HEK293 (cell line): ENCODE results near the gene PRRC2B.

Experiments used
- CTCF ChIA-PET: fragments of 350-600 bp; formaldehyde crosslinking; extraction: SDS; loops from one replicate; lab custom pipeline; 2021; ENCODE audit warnings: antibody characterized with exemption; lab: Yijun Ruan, JAX
- POLR2A ChIA-PET: fragments of 300-600 bp; formaldehyde crosslinking; extraction: SDS; loops from one replicate; lab custom pipeline; 2020; ENCODE audit warnings: antibody characterized with exemption, inconsistent platforms; lab: Yijun Ruan, JAX
- H3K27ac ChIP-seq: fragments of 200-500 bp; sonication (Bioruptor generic); 2 replicates; pipeline ENCODE4 v1.5.1; 2014; ENCODE audit warnings: low read depth, low read length, control low read depth, inconsistent platforms; ENCODE audit errors: extremely low read depth
- H3K36me3 ChIP-seq, 2 experiments: fragments of 200-500 bp in 1 of 2; sonication (Bioruptor generic) in 1 of 2; 1 replicate in 1 of 2; 2 replicates in 1 of 2; pipeline ENCODE4 v1.5.1; 2014 to 2017; ENCODE audit warnings: inconsistent platforms in 2 of 2, low read length in 2 of 2; ENCODE audit not compliant: control insufficient read depth in 2 of 2, insufficient read depth in 1 of 2
- H3K4me1 ChIP-seq: fragments of 200-500 bp; sonication (Bioruptor generic); 2 replicates; pipeline ENCODE4 v1.5.1; 2014; ENCODE audit warnings: mild to moderate bottlenecking, low read length, inconsistent platforms; ENCODE audit not compliant: control insufficient read depth, insufficient read depth
- H3K4me3 ChIP-seq: 2 replicates; pipeline ENCODE4 v1.5.1; 2011; ENCODE audit warnings: low read depth, mild to moderate bottlenecking, control low read depth, low read length, moderate library complexity
- H3K9me3 ChIP-seq: fragments of 200-500 bp; sonication (Bioruptor generic); 2 replicates; pipeline ENCODE4 v1.5.1; 2014; ENCODE audit warnings: low read depth, low read length, inconsistent platforms; ENCODE audit not compliant: control insufficient read depth, insufficient read depth
- AEBP2 ChIP-seq: fragments of 450-650 bp; formaldehyde crosslinking; IDR thresholded peaks from 2 replicates; pipeline ENCODE4 v1.5.1; 2016; ENCODE audit warnings: missing biosample characterization, missing genetic modification characterization, borderline replicate concordance
- EGR2 ChIP-seq: fragments of 450-650 bp; formaldehyde crosslinking; IDR thresholded peaks from 2 replicates; pipeline ENCODE4 v1.5.1; 2016; ENCODE audit warnings: low read depth, missing biosample characterization, missing genetic modification characterization
- GLIS2 ChIP-seq: fragments of 450-650 bp; formaldehyde crosslinking; IDR thresholded peaks from 2 replicates; pipeline ENCODE4 v1.5.1; 2016; ENCODE audit warnings: missing biosample characterization, missing genetic modification characterization
- KLF7 ChIP-seq: fragments of 450-650 bp; formaldehyde crosslinking; IDR thresholded peaks from 2 replicates; pipeline ENCODE4 v1.5.1; 2016; ENCODE audit warnings: missing biosample characterization, missing genetic modification characterization, borderline replicate concordance
- MEIS1 ChIP-seq: sonication (generic); formaldehyde crosslinking; IDR thresholded peaks from 2 replicates; pipeline ENCODE4 v1.8.1; 2022; ENCODE audit warnings: missing genetic modification reagents, mild to moderate bottlenecking, borderline replicate concordance
- PRDM10 ChIP-seq: fragments of 450-650 bp; formaldehyde crosslinking; IDR thresholded peaks from 2 replicates; pipeline ENCODE4 v1.5.1; 2016; ENCODE audit warnings: missing biosample characterization, missing genetic modification characterization
- ZBTB48 ChIP-seq: fragments of 450-650 bp; formaldehyde crosslinking; IDR thresholded peaks from 2 replicates; pipeline ENCODE4 v1.5.1; 2016; ENCODE audit warnings: missing biosample characterization, missing genetic modification characterization
- ZFP69B ChIP-seq: fragments of 450-650 bp; formaldehyde crosslinking; IDR thresholded peaks from 2 replicates; pipeline ENCODE4 v1.5.1; 2016; ENCODE audit warnings: missing biosample characterization, missing genetic modification characterization
- ZIC2 ChIP-seq: fragments of 450-650 bp; formaldehyde crosslinking; IDR thresholded peaks from 2 replicates; pipeline ENCODE4 v1.5.1; 2016; ENCODE audit warnings: missing biosample characterization, missing genetic modification characterization
- ZNF140 ChIP-seq: fragments of 450-650 bp; formaldehyde crosslinking; IDR thresholded peaks from 2 replicates; pipeline ENCODE4 v1.5.1; 2016; ENCODE audit warnings: missing biosample characterization, missing genetic modification characterization
- ZNF184 ChIP-seq: fragments of 450-650 bp; IDR thresholded peaks from 2 replicates; pipeline ENCODE4 v1.5.1; 2018; ENCODE audit warnings: missing biosample characterization, mild to moderate bottlenecking, missing genetic modification characterization
- ZNF24 ChIP-seq: fragments of 450-650 bp; formaldehyde crosslinking; IDR thresholded peaks from 2 replicates; pipeline ENCODE4 v1.5.1; 2016; ENCODE audit warnings: missing biosample characterization, missing genetic modification characterization
- ZNF248 ChIP-seq: fragments of 450-650 bp; formaldehyde crosslinking; IDR thresholded peaks from 2 replicates; pipeline ENCODE4 v1.5.1; 2017; ENCODE audit warnings: missing biosample characterization, missing genetic modification characterization
- ZNF302 ChIP-seq: fragments of 450-650 bp; formaldehyde crosslinking; IDR thresholded peaks from 2 replicates; pipeline ENCODE4 v1.5.1; 2016; ENCODE audit warnings: missing biosample characterization, missing genetic modification characterization, low read depth
- ZNF423 ChIP-seq: fragments of 450-650 bp; formaldehyde crosslinking; IDR thresholded peaks from 2 replicates; pipeline ENCODE4 v1.5.1; 2016; ENCODE audit warnings: missing biosample characterization, missing genetic modification characterization
- ZNF549 ChIP-seq: fragments of 450-650 bp; IDR thresholded peaks from 2 replicates; pipeline ENCODE4 v1.5.1; 2018; ENCODE audit warnings: missing biosample characterization, missing genetic modification characterization, mild to moderate bottlenecking, inconsistent platforms, moderate library complexity
- ZNF555 ChIP-seq: fragments of 450-650 bp; formaldehyde crosslinking; conservative IDR thresholded peaks from 2 replicates; pipeline ENCODE4 v1.5.1; 2017; ENCODE audit warnings: missing biosample characterization, mild to moderate bottlenecking, missing genetic modification characterization, inconsistent platforms
- ZNF580 ChIP-seq: fragments of 450-650 bp; formaldehyde crosslinking; IDR thresholded peaks from 2 replicates; pipeline ENCODE4 v1.5.1; 2016; ENCODE audit warnings: missing biosample characterization, missing genetic modification characterization
- ZNF600 ChIP-seq: fragments of 450-650 bp; formaldehyde crosslinking; IDR thresholded peaks from 2 replicates; pipeline ENCODE4 v1.5.1; 2016; ENCODE audit warnings: missing biosample characterization, missing genetic modification characterization
- ZNF664 ChIP-seq: fragments of 450-650 bp; formaldehyde crosslinking; IDR thresholded peaks from 2 replicates; pipeline ENCODE4 v1.5.1; 2016; ENCODE audit warnings: missing biosample characterization, missing genetic modification characterization
- ZNF777 ChIP-seq: fragments of 450-650 bp; formaldehyde crosslinking; IDR thresholded peaks from 2 replicates; pipeline ENCODE4 v1.5.1; 2017; ENCODE audit warnings: missing biosample characterization, missing genetic modification characterization, borderline replicate concordance
- ZXDB ChIP-seq: fragments of 450-650 bp; formaldehyde crosslinking; IDR thresholded peaks from 2 replicates; pipeline ENCODE4 v1.5.1; 2016; ENCODE audit warnings: missing biosample characterization, missing genetic modification characterization

Gene PRRC2B

GRCh38 chr9:131473891-131474290, 80.0 kb downstream of the PRRC2B start:
- TF ChIP-seq ZNF580 (tag by site-specific recombination) (no peak), ZNF555 (no peak), ZXDB (tag by site-specific recombination) (no peak), ZBTB48 (tag by site-specific recombination) (no peak), ZNF248 (tag by site-specific recombination) (no peak)
- ChIA-PET POLR2A (no interaction called here), CTCF (interaction anchor here (0.7 to 1.3 kb wide), 3 partner anchors 17 to 300 kb away, joined by 3 to 5 read pairs (median 4); no protein-coding TSS in a partner anchor)

GRCh38 chr9:131474711-131475110, 80.8 kb downstream of the PRRC2B start:
- POLR2A ChIA-PET = no interaction called here
- no peaks in the 10 kb centered on the region for H3K9me3 ChIP-seq
- TF ChIP-seq ZNF302 (no peak), EGR2 (tag by site-specific recombination) (no peak), AEBP2 (no peak), ZNF549 (tag by site-specific recombination) (no peak), ZNF664 (tag by site-specific recombination) (no peak), ZNF24 (tag by site-specific recombination) (no peak), ZNF777 (tag by site-specific recombination) (no peak), GLIS2 (tag by site-specific recombination) (no peak)

More at GRCh38 chr9:131473891-131474290, 80.0 kb downstream of the PRRC2B start:
- no peaks in the 10 kb centered on the region for H3K9me3 ChIP-seq
- H3K36me3 ChIP-seq = peaks cover 29 to 95% of the 10 kb centered on the region in 2 experiments
- H3K27ac ChIP-seq = no peak overlapping the region
- H3K4me1 ChIP-seq = no peaks in the 10 kb centered on the region
- no peak overlapping the region for H3K4me3 ChIP-seq

GRCh38 chr9:131475111-131475955, 81.4 kb downstream of the PRRC2B start:
- no peak overlapping the region for H3K27ac ChIP-seq
- no peaks in the 10 kb centered on the region for H3K9me3 ChIP-seq
- POLR2A ChIA-PET = no interaction called here
- TF ChIP-seq MEIS1 (CRISPR knock-in tag) (no peak), ZFP69B (tag by site-specific recombination) (no peak), ZNF140 (tag by site-specific recombination) (no peak), ZNF184 (no peak), ZNF423 (tag by site-specific recombination) (no peak), PRDM10 (tag by site-specific recombination) (no peak), ZNF600 (tag by site-specific recombination) (peak; percentile 51; the same call in 1 of the 2 replicates), ZIC2 (tag by site-specific recombination) (no peak), KLF7 (tag by site-specific recombination) (no peak)
- TF ChIP-seq, all 188 proteins: peak for 1
- CTCF ChIA-PET = interaction anchor here (0.7 to 1.2 kb wide), 4 partner anchors 8 to 125 kb away, joined by 3 to 5 read pairs (median 4); no protein-coding TSS in a partner anchor
- Histone ChIP-seq H3K4me1 (no peaks in the 10 kb centered on the region), H3K36me3 (peaks cover 27 to 97% of the 10 kb centered on the region in 2 experiments), H3K4me3 (no peak overlapping the region)

More at GRCh38 chr9:131474711-131475110, 80.8 kb downstream of the PRRC2B start:
- Histone ChIP-seq H3K4me3 (no peak overlapping the region), H3K4me1 (no peaks in the 10 kb centered on the region), H3K36me3 (peaks cover 27 to 97% of the 10 kb centered on the region in 2 experiments), H3K27ac (no peak overlapping the region)
- CTCF ChIA-PET = interaction anchor here (1.2 to 1.3 kb wide), 2 partner anchors 22 to 301 kb away, joined by 4 to 5 read pairs; no protein-coding TSS in a partner anchor
